ENCODE measurements around the gene PAGR1.
"Not testable (repeated sequence)": the region's sequence is repeated elsewhere in the genome, so short reads cannot be mapped to it uniquely, and the experiment has no call there.

PAGR1 gene

DNA sequence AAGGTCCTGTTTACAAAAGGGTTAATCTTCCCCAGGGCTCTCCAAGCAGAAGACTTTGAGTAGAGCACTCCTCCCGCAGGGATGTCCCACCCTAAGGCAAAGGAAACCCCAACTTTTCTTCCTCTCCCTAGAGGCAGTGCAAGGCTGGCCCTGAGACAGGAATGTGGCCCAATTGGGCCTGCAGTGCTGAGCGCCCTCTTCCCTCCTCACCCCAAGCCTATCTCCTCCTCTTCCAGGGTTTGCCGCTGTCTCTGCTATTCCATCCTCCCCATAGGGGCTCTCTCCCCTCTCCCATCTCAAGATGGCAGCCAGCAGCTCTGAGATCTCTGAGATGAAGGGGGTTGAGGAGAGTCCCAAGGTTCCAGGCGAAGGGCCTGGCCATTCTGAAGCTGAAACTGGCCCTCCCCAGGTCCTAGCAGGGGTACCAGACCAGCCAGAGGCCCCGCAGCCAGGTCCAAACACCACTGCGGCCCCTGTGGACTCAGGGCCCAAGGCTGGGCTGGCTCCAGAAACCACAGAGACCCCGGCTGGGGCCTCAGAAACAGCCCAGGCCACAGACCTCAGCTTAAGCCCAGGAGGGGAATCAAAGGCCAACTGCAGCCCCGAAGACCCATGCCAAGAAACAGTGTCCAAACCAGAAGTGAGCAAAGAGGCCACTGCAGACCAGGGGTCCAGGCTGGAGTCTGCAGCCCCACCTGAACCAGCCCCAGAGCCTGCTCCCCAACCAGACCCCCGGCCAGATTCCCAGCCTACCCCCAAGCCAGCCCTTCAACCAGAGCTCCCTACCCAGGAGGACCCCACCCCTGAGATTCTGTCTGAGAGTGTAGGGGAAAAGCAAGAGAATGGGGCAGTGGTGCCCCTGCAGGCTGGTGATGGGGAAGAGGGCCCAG, 3.0 kb upstream of the PAGR1 start:
- no peak for DNase-seq (ENCODE audit: low read depth, low spot score)

DNA sequence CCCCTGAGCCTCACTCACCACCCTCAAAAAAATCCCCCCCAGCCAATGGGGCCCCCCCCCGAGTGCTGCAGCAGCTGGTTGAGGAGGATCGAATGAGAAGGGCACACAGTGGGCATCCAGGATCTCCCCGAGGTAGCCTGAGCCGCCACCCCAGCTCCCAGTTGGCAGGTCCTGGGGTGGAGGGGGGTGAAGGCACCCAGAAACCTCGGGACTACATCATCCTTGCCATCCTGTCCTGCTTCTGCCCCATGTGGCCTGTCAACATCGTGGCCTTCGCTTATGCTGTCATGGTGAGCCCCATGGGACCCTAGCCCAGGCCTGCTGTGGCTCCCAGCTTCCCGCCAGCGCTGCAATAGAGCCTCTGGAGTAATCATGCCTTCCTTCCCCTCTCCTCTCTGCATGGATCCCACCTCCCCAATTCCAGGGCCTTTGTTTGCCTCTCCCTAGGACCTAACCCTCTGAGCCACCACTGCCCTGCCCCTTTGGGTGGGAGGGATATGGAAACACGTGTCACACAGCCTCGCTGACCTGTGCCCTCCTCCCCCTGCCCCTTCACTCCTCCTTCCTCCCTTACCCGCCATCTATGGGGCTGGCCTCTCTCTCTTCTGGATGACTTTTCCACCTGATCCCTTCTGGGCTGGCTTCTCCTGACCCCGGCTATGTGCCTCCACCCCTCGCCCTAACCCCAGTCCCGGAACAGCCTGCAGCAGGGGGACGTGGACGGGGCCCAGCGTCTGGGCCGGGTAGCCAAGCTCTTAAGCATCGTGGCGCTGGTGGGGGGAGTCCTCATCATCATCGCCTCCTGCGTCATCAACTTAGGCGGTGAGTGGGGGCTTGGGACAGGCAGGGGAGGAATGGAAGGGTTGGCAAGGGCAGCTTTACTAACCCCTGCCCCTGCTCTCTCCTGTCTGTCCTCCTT, 2.0 kb upstream of the PAGR1 start:
- DNase-seq (ENCODE audit: low read depth, low spot score), result no peak

DNA sequence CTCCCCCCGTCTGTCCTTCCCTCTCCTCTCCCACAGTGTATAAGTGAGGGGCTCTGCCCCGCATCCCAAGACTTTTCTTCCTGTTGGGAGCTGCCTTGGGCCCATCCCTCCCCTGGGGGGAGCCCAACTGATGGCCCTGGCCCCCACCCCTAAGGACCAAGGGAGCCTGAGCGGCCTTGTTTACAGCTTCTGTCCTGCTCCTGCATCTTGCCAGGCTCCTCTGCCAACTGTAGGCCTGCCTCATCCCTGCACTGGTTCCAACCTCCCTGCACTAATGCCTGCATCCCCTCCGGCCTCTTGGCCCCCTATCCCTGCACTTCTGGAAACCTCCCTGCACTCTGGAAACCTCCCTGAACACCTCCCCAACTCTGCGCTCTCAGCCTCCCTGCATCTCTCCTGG, 1.4 kb upstream of the PAGR1 start:
- DNase-seq (ENCODE audit: low read depth, low spot score), result no peak

DNA sequence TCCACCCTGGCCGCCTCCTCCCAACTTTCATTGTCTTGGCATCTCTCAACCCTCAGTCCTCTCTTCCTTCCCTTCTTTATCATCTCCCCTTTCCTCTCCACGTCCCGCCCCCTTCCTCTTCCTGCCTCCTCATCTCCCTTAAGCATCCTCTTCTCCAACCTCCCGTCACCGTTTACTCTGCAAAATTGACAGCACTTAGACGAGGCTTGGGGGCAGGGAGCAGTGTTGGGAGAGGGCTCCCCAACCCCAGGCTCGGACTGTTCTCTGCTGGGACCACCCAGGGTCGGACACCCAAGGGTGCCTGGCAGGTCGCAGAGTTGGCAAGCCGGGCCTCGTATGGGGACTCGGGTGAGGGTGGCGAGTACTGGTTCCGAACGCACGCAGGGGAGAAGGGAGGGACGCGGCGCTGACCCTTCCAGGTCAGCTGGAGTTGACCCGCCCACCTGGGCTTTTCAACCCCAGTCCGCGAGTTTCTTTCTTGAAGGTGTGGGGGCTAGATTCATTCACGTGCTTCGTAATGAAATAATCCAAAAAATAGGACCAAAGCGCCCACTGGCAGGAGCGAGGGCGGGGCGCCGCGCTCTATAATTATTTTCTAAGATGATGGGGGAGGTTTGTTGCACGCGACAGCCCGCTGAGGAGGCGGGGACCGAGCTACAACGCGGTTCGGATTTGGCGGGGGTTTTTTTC, 775 bp upstream of the PAGR1 start:
- no peak for DNase-seq (ENCODE audit: low read depth, low spot score)

DNA sequence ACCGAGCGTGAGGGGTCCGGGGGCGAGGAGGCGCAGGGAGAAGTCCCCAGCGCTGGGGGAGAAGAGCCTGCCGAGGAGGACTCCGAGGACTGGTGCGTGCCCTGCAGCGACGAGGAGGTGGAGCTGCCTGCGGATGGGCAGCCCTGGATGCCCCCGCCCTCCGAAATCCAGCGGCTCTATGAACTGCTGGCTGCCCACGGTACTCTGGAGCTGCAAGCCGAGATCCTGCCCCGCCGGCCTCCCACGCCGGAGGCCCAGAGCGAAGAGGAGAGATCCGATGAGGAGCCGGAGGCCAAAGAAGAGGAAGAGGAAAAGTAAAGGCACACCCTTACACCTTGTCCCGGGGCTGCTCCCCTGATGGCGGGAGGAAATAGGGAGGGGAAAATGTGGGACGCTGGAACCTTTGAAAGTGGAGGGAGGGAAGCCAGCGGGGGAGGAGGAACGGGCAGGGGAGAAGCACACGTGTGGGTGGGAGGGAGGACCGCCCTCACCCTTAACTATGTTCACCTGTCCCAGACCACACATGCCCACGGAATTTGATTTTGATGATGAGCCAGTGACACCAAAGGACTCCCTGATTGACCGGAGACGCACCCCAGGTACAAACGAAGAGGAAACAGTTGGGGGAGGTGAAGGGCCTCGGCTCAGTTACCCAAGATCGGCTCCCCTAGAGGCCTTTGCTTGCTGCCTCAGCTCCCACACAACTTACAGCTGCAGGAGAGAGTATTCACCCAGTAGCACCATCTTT, 916 bp downstream of the PAGR1 start:
- no peak for DNase-seq (ENCODE audit: low read depth, low spot score)

DNA sequence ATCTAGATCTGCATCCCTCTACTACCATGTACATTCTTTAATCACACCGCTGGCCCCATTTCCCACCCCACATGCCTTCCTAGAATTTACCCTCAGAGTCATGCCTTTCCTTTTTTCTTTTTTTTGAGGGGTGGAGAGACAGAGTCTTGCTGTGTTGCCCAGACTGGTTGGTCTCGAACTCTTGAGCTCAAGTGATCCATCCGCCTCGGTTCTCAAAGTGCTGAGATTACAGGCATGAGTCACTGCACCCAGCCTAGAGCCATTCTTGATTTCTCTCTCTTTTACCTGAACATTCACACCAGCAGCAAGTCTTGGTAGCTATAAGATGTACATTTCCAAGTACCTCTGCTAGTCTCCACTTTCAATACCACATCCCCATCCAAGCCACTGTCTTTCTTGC, 2.1 kb downstream of the PAGR1 start:
- DNase-seq (ENCODE audit: low read depth, low spot score), result no peak

DNA sequence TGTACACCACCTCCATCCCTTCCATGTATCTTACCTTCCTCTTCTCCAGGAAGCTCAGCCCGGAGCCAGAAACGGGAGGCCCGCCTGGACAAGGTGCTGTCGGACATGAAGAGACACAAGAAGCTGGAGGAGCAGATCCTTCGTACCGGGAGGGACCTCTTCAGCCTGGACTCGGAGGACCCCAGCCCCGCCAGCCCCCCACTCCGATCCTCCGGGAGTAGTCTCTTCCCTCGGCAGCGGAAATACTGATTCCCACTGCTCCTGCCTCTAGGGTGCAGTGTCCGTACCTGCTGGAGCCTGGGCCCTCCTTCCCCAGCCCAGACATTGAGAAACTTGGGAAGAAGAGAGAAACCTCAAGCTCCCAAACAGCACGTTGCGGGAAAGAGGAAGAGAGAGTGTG, 3.6 kb downstream of the PAGR1 start:
- no peak for DNase-seq (ENCODE audit: low read depth, low spot score)

DNA sequence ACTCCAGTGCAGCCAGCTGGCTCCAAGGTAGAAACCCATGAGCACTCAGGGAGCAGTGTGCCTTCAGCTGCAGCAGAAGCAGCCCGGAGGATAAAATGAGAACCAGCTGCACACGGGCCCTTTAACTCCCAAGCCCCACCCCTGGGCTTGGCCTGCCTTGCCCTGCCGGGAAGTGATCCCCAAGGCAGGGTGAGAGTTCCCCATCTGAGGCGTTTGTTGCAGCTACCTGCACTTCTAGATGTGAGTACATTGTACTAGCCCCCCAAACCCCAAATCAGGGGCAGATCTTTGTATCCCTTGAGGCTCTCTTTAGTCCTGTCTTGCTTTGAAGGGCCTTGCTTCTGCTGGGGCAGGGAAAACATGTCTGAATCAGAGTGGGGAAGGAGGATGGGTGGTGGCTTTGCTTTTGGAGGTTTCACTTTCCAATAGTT, 4.3 kb downstream of the PAGR1 start, which contains the start of gene MVP:
MVP (plus strand) TSS at position 192 of the 431 bp plus-strand sequence. CDS start 10,088 bp downstream, outside the sequence.
- no peak for DNase-seq (ENCODE audit: low read depth, low spot score)

DNA sequence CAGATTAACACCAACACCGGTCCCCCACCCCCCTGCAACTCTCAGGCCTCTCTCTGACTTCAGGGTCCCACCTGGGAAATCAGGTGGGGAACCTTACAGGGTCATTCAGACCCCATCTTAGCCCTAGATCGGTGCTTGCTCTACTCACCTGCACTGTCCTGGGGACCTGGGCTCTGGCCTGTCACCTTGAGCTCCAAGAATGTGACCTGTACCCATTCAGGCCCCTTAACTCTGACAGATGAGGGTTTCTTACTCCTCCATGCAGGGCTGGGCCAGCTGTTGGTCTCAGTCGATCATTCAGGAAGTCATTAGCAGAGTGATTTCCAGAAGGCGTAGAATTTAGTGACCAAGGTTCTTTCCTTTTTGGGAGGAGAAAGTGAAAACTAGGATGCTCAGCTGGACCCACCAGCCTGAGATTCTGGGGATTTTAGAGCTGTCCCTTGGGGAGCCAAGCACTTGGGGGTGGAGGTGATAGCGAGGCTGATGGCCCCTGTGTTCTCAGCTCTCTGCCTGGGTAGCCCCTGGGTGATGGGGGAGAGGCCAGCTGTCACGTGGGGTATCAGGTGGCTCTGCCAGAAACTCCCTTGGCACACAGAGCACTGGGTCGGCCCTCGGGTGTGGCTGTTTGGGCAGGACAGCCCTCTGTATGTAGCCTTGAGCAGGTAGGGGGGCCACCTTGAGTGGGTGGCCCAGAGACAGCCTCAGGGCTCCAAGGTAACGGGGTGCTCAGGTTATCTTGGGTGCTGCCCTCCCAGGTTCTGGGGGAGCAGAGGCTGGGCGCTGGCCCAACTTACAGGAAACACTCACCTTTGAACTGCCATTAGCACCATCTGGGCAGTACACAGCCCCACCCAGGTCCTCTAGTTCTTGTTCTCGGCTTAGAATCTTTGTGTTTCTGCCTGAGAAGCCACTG, 5.0 kb downstream of the PAGR1 start:
- DNase-seq (ENCODE audit: low read depth, low spot score), result no peak

DNA sequence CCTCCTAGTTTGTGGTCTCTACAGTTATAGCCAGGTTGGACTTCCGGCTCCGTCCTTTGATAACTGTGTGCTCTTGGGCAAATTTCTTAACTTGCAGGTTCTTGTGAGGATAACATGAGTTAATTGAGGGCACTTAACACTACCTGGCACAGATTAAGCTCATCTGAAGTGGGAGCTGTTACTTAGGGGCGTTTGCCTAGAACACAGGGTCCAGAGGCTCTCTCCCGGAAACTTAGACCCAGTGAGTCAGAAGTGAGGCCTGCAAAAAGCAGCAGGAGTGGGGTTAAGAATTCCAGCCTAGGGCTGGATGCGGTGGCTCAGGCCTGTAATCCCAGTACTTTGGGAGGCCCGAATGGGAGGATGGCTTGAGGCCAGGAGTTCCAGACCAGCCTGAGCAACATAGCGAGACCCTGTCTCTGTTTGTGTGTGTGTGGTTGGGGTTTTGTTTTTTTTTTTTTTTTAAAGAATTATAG, 5.7 kb downstream of the PAGR1 start:
- DNase-seq (ENCODE audit: low read depth, low spot score), result no peak

DNA sequence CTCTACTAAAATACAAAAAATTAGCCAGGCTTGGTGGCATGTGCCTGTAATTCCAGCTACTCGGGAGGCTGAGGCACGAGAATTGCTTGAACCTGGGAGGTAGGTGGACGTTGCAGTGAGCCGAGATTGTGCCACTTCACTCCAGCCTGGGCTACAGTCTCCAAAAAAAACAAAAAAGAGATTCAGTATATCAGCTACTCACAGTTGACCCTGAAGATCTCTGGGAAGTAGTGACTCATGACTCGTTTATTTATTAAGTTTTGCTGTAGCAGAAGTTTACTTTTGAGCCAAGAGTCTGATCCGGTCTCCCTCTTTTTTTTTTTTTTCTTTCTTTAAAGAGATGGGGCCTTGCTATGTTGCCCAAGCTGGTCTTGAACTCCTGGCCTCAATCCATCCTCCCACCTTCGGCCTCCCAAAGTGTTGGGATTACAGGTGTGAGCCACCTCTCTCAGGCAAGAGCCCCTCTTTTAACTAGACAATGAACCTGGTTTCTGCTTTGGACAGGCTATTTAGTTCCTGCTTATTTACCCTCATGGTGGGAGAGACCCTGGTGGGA, 8.7 kb downstream of the PAGR1 start:
- DNase-seq (ENCODE audit: low read depth, low spot score), result no peak

DNA sequence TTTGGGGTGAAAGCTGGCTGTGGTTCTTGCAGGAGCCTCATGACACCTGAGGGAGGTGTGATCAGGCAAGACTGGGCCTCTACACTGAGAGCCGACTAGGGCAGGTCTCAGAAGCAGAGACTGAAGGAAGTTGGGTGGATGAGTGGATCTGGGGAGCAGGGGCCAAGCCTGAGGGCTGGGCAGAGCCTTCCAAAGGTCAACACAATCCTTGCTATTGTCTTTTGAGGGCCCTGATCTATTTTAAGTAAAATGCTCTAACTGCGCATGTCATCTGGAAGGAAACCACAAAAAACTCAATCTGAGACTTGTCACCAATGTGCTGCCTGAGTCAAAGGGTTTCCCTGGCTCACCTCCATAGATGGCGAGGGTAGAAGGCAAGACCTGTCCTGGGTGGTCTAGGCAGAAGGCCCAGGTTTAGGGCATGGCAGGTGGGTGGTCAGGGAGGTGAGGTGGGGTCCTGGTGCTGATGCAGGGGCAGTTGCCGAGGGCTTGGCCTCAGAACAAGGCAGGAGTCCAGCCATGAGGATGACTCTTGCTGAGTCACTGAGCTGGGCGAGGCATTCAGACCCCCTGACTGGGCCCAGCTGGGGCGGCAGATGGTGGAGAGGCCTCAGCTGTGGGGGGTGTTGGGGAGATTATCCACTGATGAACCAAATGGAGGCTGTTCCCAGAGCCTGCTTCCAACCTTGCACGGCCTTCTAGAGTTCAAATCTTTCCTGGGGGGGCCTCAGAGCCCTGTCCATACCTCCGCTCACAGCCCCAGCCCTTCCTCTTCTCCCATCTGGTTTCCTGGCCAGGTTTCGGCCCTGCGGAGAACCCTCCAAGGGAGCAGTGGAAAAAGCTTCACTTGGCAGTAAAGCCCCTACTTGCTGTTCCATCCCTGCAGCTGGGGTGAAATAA, 9.4 kb downstream of the PAGR1 start:
- no peak for DNase-seq (ENCODE audit: low read depth, low spot score)

DNA sequence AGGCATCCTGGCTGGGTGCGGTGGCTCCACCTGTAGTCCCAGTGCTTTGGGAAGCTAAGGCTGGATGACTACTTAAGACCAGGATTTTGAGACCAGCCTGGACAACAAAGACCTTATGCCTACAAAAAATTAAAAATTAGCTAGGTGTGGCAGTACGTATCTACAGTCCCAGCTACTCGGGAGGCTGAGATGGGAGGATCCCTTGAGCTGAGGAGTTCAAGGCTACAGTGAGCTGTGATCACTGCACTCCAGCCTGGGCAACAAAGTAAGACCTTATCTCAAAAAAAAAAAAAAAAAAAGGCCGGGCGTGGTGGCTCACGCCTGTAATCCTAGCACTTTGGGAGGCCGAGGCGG, 10.4 kb downstream of the PAGR1 start:
- no peak for DNase-seq (ENCODE audit: low read depth, low spot score)

DNA sequence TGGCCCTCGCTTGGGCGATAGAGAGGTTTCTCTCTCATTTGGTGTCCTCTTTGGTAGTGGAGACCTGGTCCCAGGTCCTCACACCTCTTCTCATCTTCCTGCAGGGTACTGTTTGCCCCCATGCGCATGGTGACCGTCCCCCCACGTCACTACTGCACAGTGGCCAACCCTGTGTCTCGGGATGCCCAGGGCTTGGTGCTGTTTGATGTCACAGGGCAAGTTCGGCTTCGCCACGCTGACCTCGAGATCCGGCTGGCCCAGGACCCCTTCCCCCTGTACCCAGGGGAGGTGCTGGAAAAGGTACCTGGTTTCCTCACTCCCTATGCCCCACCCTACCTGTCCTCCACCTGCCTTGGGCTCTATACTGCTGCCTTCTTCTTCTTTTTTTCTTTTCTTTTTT, 14.8 kb downstream of the PAGR1 start:
- no peak for DNase-seq (ENCODE audit: low read depth, low spot score)

DNA sequence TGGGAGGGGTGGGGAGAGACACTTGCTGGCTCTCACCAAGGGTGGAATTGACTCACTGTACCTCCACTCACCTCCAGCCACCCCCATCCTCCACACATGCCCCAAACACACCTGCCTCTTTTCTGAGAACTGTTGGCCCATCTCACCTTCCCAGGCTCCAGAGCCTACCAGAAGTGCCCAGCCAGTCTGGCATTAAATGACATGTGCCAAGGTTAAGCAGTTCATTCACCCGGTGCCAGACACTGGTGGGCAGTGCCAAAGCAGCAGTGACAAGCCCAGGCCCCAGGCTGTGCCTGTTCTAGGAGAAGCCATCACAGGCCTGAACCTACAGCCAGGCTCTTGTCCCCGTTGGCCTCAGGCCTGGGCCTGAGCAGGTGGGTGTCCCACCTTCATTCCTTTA, 15.5 kb downstream of the PAGR1 start:
- DNase-seq (ENCODE audit: low read depth, low spot score), result no peak

DNA sequence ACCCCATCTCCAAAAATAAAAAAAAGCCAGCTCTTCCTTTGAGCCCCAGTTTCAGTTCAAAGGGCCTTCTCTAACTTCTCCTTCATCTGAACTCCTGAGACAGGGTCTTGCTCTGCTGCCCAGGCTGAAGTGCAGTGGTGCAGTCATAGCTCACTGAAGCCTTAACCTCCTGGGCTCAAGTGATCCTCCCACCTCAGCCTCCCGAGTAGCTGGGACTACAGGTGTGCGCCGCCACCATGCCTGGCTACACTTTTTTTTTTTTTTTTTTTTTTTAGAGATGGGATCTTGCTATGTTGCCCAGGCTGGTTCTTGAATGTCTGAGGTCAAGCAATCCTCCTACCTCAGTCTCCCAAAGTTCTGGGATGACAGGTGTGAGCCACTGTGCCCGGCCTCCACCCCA, 17.3 kb downstream of the PAGR1 start:
- not testable (repeated sequence) for DNase-seq (ENCODE audit: low read depth, low spot score)

DNA sequence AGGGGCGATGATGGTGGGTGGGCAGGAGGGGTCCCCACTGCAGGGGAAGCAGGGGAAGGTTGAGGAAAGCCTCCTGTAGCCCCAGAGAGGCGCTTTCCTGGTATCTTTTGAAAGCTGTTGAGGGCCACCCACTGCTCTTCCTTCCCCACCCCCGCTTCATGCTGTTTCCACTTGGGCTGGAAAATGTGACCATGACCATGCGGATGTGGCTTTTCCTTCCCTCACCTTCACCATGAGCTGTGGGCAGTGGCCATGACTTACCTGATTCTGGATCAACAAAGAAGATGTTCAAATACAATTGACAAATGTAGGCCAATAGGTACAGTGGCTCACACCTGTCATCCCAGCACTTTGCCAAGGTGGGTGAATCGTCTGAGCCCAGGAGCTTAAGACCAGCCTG, 18.1 kb downstream of the PAGR1 start:
- DNase-seq (ENCODE audit: low read depth, low spot score), result no peak

DNA sequence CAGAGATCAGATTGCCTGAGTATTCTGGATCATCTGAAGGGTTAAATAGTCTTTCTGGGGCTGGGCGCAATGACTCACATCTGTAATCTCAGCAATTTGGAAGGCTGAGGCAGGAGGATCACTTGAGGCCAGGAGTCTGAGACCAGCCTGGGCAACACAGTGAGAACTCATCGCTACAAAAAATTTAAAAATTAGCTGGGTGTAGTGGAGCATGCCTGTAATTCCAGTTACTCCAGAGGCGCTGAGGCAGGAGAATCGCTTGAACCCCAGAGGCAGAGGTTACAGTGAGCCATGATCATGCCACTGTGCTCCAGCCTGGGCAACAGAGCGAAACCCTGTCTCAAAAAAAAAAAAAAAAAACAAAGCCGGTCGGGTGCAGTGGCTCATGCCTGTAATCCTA, 20.0 kb downstream of the PAGR1 start:
- DNase-seq (ENCODE audit: low read depth, low spot score), result no peak

DNA sequence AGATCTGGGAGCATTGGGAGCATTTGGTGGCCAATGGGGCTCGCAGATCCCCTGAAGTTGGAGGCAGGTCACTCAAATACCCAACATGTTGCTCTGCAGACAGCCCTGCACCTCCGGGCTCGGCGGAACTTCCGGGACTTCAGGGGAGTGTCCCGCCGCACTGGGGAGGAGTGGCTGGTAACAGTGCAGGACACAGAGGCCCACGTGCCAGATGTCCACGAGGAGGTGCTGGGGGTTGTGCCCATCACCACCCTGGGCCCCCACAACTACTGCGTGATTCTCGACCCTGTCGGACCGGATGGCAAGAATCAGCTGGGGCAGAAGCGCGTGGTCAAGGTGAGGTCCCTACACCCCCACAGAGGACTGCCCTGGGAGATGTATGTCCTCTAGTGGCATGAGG, 20.7 kb downstream of the PAGR1 start:
- DNase-seq (ENCODE audit: low read depth, low spot score), result no peak
